ENCODE measurements around the gene C20orf144. TPM values are rescaled to one million over a fixed set of nuclear protein-coding genes. Genes with fewer than 3 reads are reported as not detected.

Gene C20orf144
- total and polyA plus RNA-seq, 9 of the 15 experiments (the other 6 are each of a cell fraction or from before 2014, with no cell fraction given) = 0.04 to 0.23 (median 0.11) TPM; not detected in 2

- TF ChIP-seq MITF (IDR thresholded peaks at IDR 0.05) (no peak), KDM2B (CRISPR knock-in tag; IDR thresholded peaks at IDR 0.05) (no peak), IRF1 (CRISPR knock-in tag; IDR thresholded peaks at IDR 0.05; ENCODE audit: borderline replicate concordance) (no peak), NELFE (IDR thresholded peaks at IDR 0.05; ENCODE audit: insufficient read depth, insufficient read length) (no peak), RBFOX2 (IDR thresholded peaks at IDR 0.05; ENCODE audit: low read depth, low read length) (peak; percentile 51), ZNF395 (CRISPR knock-in tag; IDR thresholded peaks at IDR 0.05) (no peak), GTF2B (IDR thresholded peaks at IDR 0.05; ENCODE audit: extremely low read depth, insufficient read length) (no peak), KLF6 (CRISPR knock-in tag; IDR thresholded peaks at IDR 0.05; ENCODE audit: borderline replicate concordance) (no peak), CTBP1 (IDR thresholded peaks at IDR 0.05; ENCODE audit: borderline replicate concordance) (no peak), ZBTB12 (CRISPR knock-in tag; IDR thresholded peaks at IDR 0.05) (no peak), MBD1 (CRISPR knock-in tag; IDR thresholded peaks at IDR 0.05) (no peak), PCBP1 (IDR thresholded peaks at IDR 0.05; ENCODE audit: low read depth, low read length, poor library complexity, severe bottlenecking) (peak; percentile 54), HBP1 (CRISPR knock-in tag; IDR thresholded peaks at IDR 0.05) (no peak), ZBTB17 (CRISPR knock-in tag; IDR thresholded peaks at IDR 0.05) (no peak)
Observed at GRCh38 chr20:33667676-33668465, 5.7 kb downstream of the C20orf144 start (continued).

All from K562 (cell line).